ENCODE measurements around the gene ANO5. TPM values are rescaled to one million over a fixed set of nuclear protein-coding genes. Genes with fewer than 3 reads are reported as not detected.

ANO5 gene
- total RNA-seq, 2 donors from 2014 or later = 0.03 to 0.22 TPM

Other genes starting within 250 kb of the ANO5 start
- not detected for gene SLC17A6, start 145.3 kb downstream of the ANO5 start, total RNA-seq

All from activated T-helper 17 cell treated with anti-CD3 and anti-CD28 coated beads, Interleukin-2, amount 50 U/mL, for 72 hours (primary cell).